B cell (primary cell): ENCODE results near the gene XPC. TPM values are rescaled to one million over a fixed set of nuclear protein-coding genes. Genes with fewer than 3 reads are reported as not detected.

Experiments
- ATAC-seq: fragments of 200-7000 bp; cut with Tn5 transposase; one replicate; pipeline ENCODE4 v1.10.0; 2021; ENCODE audit warnings: low read depth, mild to moderate bottlenecking, moderate number of reproducible peaks, moderate library complexity
- CTCF ChIA-PET: fragments of 350-600 bp; sonication (Branson Sonifier 250); formaldehyde crosslinking; loops from one replicate; lab custom pipeline; 2021; ENCODE audit warnings: antibody characterized with exemption, inconsistent platforms; lab: Charles Lee
- POLR2A ChIA-PET: fragments of 350-600 bp; sonication (Branson Sonifier 250); formaldehyde crosslinking; loops from one replicate; lab custom pipeline; 2021; ENCODE audit warnings: antibody characterized with exemption; lab: Charles Lee
- DNase-seq: peaks from one replicate; pipeline ENCODE4 v3.0.0; 2013
- H2AFZ ChIP-seq: 2 replicates; pipeline ENCODE4 v1.6.1; 2012; ENCODE audit warnings: mild to moderate bottlenecking, low read depth, low read length; ENCODE audit not compliant: insufficient read depth, poor library complexity, severe bottlenecking
- H3K27ac ChIP-seq, 2 donors: 1 replicate in 1 of 2; 2 replicates in 1 of 2; pipeline ENCODE4 v1.5.1; 2012 to 2013; ENCODE audit warnings: low read length in 2 of 2, mild to moderate bottlenecking in 2 of 2, moderate library complexity in 1 of 2
- H3K27me3 ChIP-seq, 4 experiments: fragments of 200-600 bp in 1 of 4; sonication (generic) in 1 of 4; replicated peaks in 1 of 4; 1 replicate in 2 of 4; 2 replicates in 2 of 4; pipeline versions ENCODE4 v1.6.1 to v1.7.0; 2013 to 2016; ENCODE audit warnings: low read length in 3 of 4, mild to moderate bottlenecking in 2 of 4, mixed read lengths in 1 of 4, moderate library complexity in 1 of 4; ENCODE audit not compliant: insufficient read depth in 4 of 4, control insufficient read depth in 3 of 4; ENCODE audit errors: control extremely low read depth in 1 of 4
- H3K36me3 ChIP-seq, 2 experiments: replicated peaks in 1 of 2; 1 replicate in 1 of 2; 2 replicates in 1 of 2; pipeline versions ENCODE4 v1.6.1 to v1.7.1; 2013; ENCODE audit warnings: low read length in 1 of 2; ENCODE audit not compliant: insufficient read depth in 2 of 2, control insufficient read depth in 1 of 2; ENCODE audit errors: control extremely low read depth in 1 of 2, extremely low read depth in 1 of 2
- H3K4me1 ChIP-seq, 2 donors: fragments of 200-600 bp in 1 of 2; sonication (generic) in 1 of 2; 1 replicate in 1 of 2; 2 replicates in 1 of 2; pipeline versions ENCODE4 v1.5.1 to v1.6.1; 2013 to 2017; ENCODE audit warnings: low read length in 2 of 2; ENCODE audit not compliant: control insufficient read depth in 2 of 2, insufficient read depth in 2 of 2
- H3K4me2 ChIP-seq: replicated peaks from 2 replicates; pipeline ENCODE3; 2012; ENCODE audit warnings: mild to moderate bottlenecking, low read depth, low read length; ENCODE audit not compliant: poor library complexity, severe bottlenecking
- H3K4me3 ChIP-seq, 5 experiments: fragments of 200-600 bp in 1 of 5; sonication (generic) in 1 of 5; 1 replicate in 3 of 5; 2 replicates in 2 of 5; pipeline versions ENCODE4 v1.5.1 to v1.7.0; 2011 to 2016; ENCODE audit warnings: low read length in 4 of 5, mild to moderate bottlenecking in 4 of 5, low read depth in 2 of 5, control low read depth in 1 of 5, moderate library complexity in 1 of 5; ENCODE audit not compliant: insufficient read depth in 1 of 5; ENCODE audit errors: control extremely low read depth in 1 of 5, extremely low read depth in 1 of 5
- H3K79me2 ChIP-seq: fragments of 200-600 bp; sonication (generic); one replicate; pipeline ENCODE4 v1.6.0; 2016; ENCODE audit warnings: low read length; ENCODE audit not compliant: control insufficient read depth, insufficient read depth
- H3K9ac ChIP-seq: fragments of 200-600 bp; sonication (generic); 2 replicates; pipeline ENCODE4 v1.6.1; 2017; ENCODE audit warnings: mild to moderate bottlenecking, low read length, moderate library complexity
- H3K9me3 ChIP-seq, 3 donors: one replicate each; pipeline versions ENCODE4 v1.6.1 to v1.7.1; 2013; ENCODE audit warnings: low read length in 2 of 3; ENCODE audit not compliant: control insufficient read depth in 2 of 3, insufficient read depth in 1 of 3; ENCODE audit errors: control extremely low read depth in 1 of 3
- H4K20me1 ChIP-seq: 2 replicates; pipeline ENCODE4 v1.6.0; 2012; ENCODE audit warnings: mild to moderate bottlenecking, low read length; ENCODE audit not compliant: insufficient read depth, control insufficient read depth, poor library complexity, severe bottlenecking
- H3K27ac Mint-ChIP-seq: one replicate; pipeline ENCODE4 v1.8.0; 2021; ENCODE audit warnings: mixed read lengths
- H3K27me3 Mint-ChIP-seq: one replicate; pipeline ENCODE4 v1.8.0; 2021; ENCODE audit warnings: mixed read lengths
- H3K4me1 Mint-ChIP-seq: one replicate; pipeline ENCODE4 v1.8.0; 2021; ENCODE audit warnings: mixed read lengths
- H3K4me3 Mint-ChIP-seq: one replicate; pipeline ENCODE4 v1.8.0; 2021; ENCODE audit warnings: mixed read lengths
- H3K9me3 Mint-ChIP-seq: one replicate; pipeline ENCODE4 v1.8.0; 2022; ENCODE audit warnings: mixed read lengths; ENCODE audit not compliant: insufficient read depth
- EZH2 ChIP-seq: IDR thresholded peaks from 2 replicates; pipeline ENCODE4 v1.6.1; 2012; ENCODE audit warnings: borderline replicate concordance, low read depth, mild to moderate bottlenecking, moderate library complexity, low read length; ENCODE audit not compliant: insufficient read depth, poor library complexity, severe bottlenecking
- WGBS: methylation state at CpG from one replicate; pipeline ENCODE4 v1.1.5; 2013; ENCODE audit warnings: missing lambda C conversion rate; ENCODE audit not compliant: insufficient coverage; 5-methylcytosine and 5-hydroxymethylcytosine counted together
- intact Hi-C: fragments of 100-400 bp; cut with micrococcal nuclease; formaldehyde crosslinking; loops from one replicate; pipeline ENCODE4 v1.10.0; 2022
- polyA plus RNA-seq: library from polyadenylated mRNA; depleted of rRNA; stranded (reverse); fragments of >200 nt; gene quantifications from 2 replicates; pipeline ENCODE4 v1.2.3, GENCODE V29; 2012
- total RNA-seq, 2 donors: library from RNA; stranded (reverse); fragments of 120-200 nt in 1 of 2; gene quantifications; 1 replicate in 1 of 2; 2 replicates in 1 of 2; pipeline versions ENCODE4 v1.2.3 to v1.2.4, GENCODE V29; 2013 to 2022
- TF ChIP-seq, protein P1 (sequence below): fragments of 200-600 bp; IDR thresholded peaks from one replicate; pipeline ENCODE4 v1.8.0; 2022; ENCODE audit warnings: antibody characterized with exemption, mild to moderate bottlenecking

XPC gene
- total and polyA plus RNA-seq, 2 donors (not counting 1 experiment from before 2014, with no cell fraction given) = 22.5 to 67.6 TPM

DNA sequence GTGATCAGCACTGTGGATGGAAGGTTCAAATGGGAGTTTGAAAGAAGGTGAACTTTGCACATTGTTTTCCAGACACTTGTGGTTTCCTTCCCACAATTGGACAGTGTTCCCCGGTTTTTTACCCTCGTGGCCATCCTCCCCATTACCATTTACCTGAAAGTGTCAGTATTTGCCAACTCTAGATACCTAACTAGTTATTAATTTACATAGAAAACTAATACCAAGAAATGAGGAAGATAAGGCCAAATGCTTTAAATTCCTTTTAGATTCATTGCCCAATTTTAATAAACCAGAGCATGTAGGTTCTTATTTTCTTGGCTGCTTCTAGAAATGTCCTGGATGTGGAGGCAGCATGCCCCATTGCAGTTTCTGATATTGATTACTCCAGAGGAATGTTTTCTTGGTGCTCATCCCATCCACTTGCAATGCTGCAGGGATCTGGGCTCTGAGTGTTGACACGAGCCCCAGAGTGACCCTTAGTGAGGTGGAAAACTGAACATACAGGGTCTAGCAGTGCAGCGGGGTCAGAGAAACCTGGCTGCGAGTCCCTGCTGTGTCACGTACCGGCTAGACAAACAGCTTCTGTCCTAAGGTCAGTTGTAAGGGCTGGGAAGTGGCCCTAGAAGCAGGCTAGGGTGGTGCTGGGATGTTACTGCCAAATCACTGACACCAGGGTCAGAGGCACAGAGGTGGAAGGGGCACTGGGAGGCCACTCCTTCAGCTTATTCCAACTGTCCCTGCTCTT is 23.7 kb upstream of the XPC start:
- no peaks in the 10 kb centered on the region for H3K9me3 ChIP-seq
- no peaks in the 10 kb centered on the region for H3K27me3 ChIP-seq
- no peaks in the 10 kb centered on the region for H3K79me2 ChIP-seq
- intact Hi-C loops = loop anchor here (2.0 kb wide), 1 partner anchor 347 kb away; no protein-coding TSS in a partner anchor
- no peak overlapping the region for H3K4me3 Mint-ChIP-seq
- TF ChIP-seq, protein P1, sequence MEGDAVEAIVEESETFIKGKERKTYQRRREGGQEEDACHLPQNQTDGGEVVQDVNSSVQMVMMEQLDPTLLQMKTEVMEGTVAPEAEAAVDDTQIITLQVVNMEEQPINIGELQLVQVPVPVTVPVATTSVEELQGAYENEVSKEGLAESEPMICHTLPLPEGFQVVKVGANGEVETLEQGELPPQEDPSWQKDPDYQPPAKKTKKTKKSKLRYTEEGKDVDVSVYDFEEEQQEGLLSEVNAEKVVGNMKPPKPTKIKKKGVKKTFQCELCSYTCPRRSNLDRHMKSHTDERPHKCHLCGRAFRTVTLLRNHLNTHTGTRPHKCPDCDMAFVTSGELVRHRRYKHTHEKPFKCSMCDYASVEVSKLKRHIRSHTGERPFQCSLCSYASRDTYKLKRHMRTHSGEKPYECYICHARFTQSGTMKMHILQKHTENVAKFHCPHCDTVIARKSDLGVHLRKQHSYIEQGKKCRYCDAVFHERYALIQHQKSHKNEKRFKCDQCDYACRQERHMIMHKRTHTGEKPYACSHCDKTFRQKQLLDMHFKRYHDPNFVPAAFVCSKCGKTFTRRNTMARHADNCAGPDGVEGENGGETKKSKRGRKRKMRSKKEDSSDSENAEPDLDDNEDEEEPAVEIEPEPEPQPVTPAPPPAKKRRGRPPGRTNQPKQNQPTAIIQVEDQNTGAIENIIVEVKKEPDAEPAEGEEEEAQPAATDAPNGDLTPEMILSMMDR = no peak
- no peak for TF ChIP-seq EZH2
- no peak for DNase-seq
- H3K4me3 ChIP-seq = no peak overlapping the region
- CTCF ChIA-PET = interaction anchor here (1.2 to 4.5 kb wide), 3 partner anchors 265 to 719 kb away, joined by 5 to 52 read pairs (median 31); no protein-coding TSS in a partner anchor
- WGBS = 96% methylated on average over 5 of the region's 7 CpGs
- ATAC-seq = no peak
- H2AFZ ChIP-seq = no peak overlapping the region
- peaks cover 2 to 21% of the 10 kb centered on the region in 2 experiments for H3K36me3 ChIP-seq
- POLR2A ChIA-PET = no interaction called here
- peaks cover 2% of the 10 kb centered on the region for H3K4me1 Mint-ChIP-seq
- no peak overlapping the region for H3K27ac ChIP-seq
- H3K4me1 ChIP-seq = no peaks in the 10 kb centered on the region
- no peak overlapping the region for H3K4me2 ChIP-seq
- H4K20me1 ChIP-seq = no peaks in the 10 kb centered on the region
- H3K27ac Mint-ChIP-seq = no peak overlapping the region
- no peaks in the 10 kb centered on the region for H3K27me3 Mint-ChIP-seq
- H3K9ac ChIP-seq = no peak overlapping the region
- no peaks in the 10 kb centered on the region for H3K9me3 Mint-ChIP-seq

DNA sequence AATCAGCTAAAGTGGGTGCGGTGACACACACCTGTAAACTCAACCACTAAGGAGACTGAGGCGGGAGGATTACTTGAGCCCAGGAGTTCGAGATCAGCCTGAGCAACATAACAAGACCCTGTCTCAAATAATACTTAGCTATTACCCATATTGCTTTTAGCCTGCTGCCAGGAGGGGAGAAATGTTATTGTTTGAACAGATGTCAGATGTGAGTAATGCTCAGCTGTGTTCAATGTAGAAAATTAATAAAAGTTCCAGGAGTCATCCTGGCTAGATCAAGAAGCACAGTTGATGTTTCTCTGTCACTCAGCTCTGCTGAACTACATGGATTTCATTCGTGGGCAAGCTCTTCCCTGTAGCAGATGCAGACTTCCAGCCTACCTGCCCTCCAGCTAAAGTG is 22.4 kb upstream of the XPC start:
- no peak overlapping the region for H3K27ac ChIP-seq
- WGBS = 100% methylated on average over 3 of the region's 4 CpGs
- Mint-ChIP-seq H3K9me3 (no peaks in the 10 kb centered on the region), H3K4me3 (no peak overlapping the region), H3K4me1 (peaks cover 2% of the 10 kb centered on the region), H3K27me3 (no peaks in the 10 kb centered on the region), H3K27ac (no peak overlapping the region)
- POLR2A ChIA-PET = interaction anchor here (1.3 kb wide), 1 partner anchor 23 kb away, joined by 4 read pairs; the partner anchor contains the start of genes LSM3 and XPC
- H3K36me3 ChIP-seq = peaks cover 2 to 27% of the 10 kb centered on the region in 2 experiments
- no peaks in the 10 kb centered on the region for H3K4me1 ChIP-seq
- DNase-seq (no peak), ATAC-seq (no peak)
- H2AFZ ChIP-seq = no peak overlapping the region
- peaks cover 6% of the 10 kb centered on the region for H3K79me2 ChIP-seq
- H3K9me3 ChIP-seq = no peaks in the 10 kb centered on the region
- no peak overlapping the region for H3K4me2 ChIP-seq
- H3K27me3 ChIP-seq = no peaks in the 10 kb centered on the region
- TF ChIP-seq, protein P1 = no peak
- TF ChIP-seq EZH2 = no peak
- CTCF ChIA-PET = interaction anchor here (0.7 to 1.3 kb wide), 4 partner anchors 19 to 720 kb away, joined by 3 to 5 read pairs (median 3); no protein-coding TSS in a partner anchor
- H3K9ac ChIP-seq = no peak overlapping the region
- no peak overlapping the region for H3K4me3 ChIP-seq
- H4K20me1 ChIP-seq = no peaks in the 10 kb centered on the region
- intact Hi-C loops = no loop called here
